ENCODE measurements around the gene DNAJC18.

The DNAJC18 gene

GRCh38 chr5:139361835-139362429 lies 77.4 kb downstream of the DNAJC18 start:
- DNase-seq (ENCODE audit: low spot score), result no peak

GRCh38 chr5:139360384-139360783 lies 78.9 kb downstream of the DNAJC18 start:
- no peak for DNase-seq (ENCODE audit: low spot score)

Measured in globus pallidus (tissue), 1 donor.